ACC112 (cell line): ENCODE measurements around the gene PRCD.

Experiments used
- H2AFZ ChIP-seq: fragments of 200-600 bp; sonication (generic); one replicate; pipeline ENCODE4 v1.6.0; 2017; ENCODE audit warnings: antibody characterized with exemption, low read length; ENCODE audit not compliant: unreplicated experiment
- H3K27ac ChIP-seq: fragments of 200-600 bp; sonication (generic); 2 replicates; pipeline ENCODE4 v1.5.1; 2014; ENCODE audit warnings: low read depth, mild to moderate bottlenecking, antibody characterized with exemption, low read length, moderate library complexity
- H3K27me3 ChIP-seq: fragments of 200-600 bp; sonication (generic); 2 replicates; pipeline ENCODE4 v1.6.1; 2014; ENCODE audit warnings: mild to moderate bottlenecking, antibody characterized with exemption, low read length, moderate library complexity, mixed read lengths; ENCODE audit not compliant: insufficient read depth
- H3K36me3 ChIP-seq: fragments of 200-600 bp; sonication (generic); 2 replicates; pipeline ENCODE4 v1.6.1; 2016; ENCODE audit warnings: mild to moderate bottlenecking, antibody characterized with exemption, low read length, moderate library complexity, mixed read lengths; ENCODE audit not compliant: insufficient read depth
- H3K4me1 ChIP-seq: fragments of 200-600 bp; sonication (generic); one replicate; pipeline ENCODE4 v1.6.1; 2016; ENCODE audit warnings: low read length, mixed read lengths; ENCODE audit not compliant: insufficient read depth, unreplicated experiment, control insufficient read depth
- H3K4me3 ChIP-seq: fragments of 200-600 bp; sonication (generic); 2 replicates; pipeline ENCODE4 v1.5.1; 2014; ENCODE audit warnings: mild to moderate bottlenecking, low read depth, low read length
- H3K79me2 ChIP-seq: fragments of 200-600 bp; sonication (generic); one replicate; pipeline ENCODE4 v1.6.0; 2016; ENCODE audit warnings: low read length; ENCODE audit not compliant: control insufficient read depth, unreplicated experiment, insufficient read depth

The PRCD gene

GRCh38 chr17:76539631-76540271, at the start of gene PRCD:
TSS of gene PRCD (plus strand) at chr17:76540044. CDS start at chr17:76540142, 98 bp downstream.
- Histone ChIP-seq H3K4me3 (peak within 1 kb of the TSS; percentile 52), H3K4me1 (peaks cover 28% of the 10 kb centered on the region), H3K27ac (no peak within 1 kb of the TSS; the same call in 1 of the 2 replicates), H3K27me3 (no peaks in the 10 kb centered on the region), H2AFZ (no peak within 1 kb of the TSS), H3K79me2 (peaks cover 5% of the 10 kb centered on the region), H3K36me3 (no peaks in the 10 kb centered on the region)

GRCh38 chr17:76490112-76490710, 49.6 kb upstream of the PRCD start:
- Histone ChIP-seq H3K27me3 (no peaks in the 10 kb centered on the region), H2AFZ (no peak overlapping the region), H3K79me2 (no peaks in the 10 kb centered on the region), H3K4me1 (peaks cover 24% of the 10 kb centered on the region), H3K27ac (no peak overlapping the region), H3K36me3 (no peaks in the 10 kb centered on the region), H3K4me3 (no peak overlapping the region)

GRCh38 chr17:76491271-76492122, 48.3 kb upstream of the PRCD start:
- no peak overlapping the region for H2AFZ ChIP-seq
- H3K79me2 ChIP-seq: no peaks in the 10 kb centered on the region
- H3K4me1 ChIP-seq: peaks cover 20% of the 10 kb centered on the region
- no peaks in the 10 kb centered on the region for H3K36me3 ChIP-seq
- no peak overlapping the region for H3K4me3 ChIP-seq
- no peak overlapping the region for H3K27ac ChIP-seq
- no peaks in the 10 kb centered on the region for H3K27me3 ChIP-seq

- Histone ChIP-seq H2AFZ (no peak overlapping the region), H3K27me3 (no peaks in the 10 kb centered on the region), H3K4me3 (peak overlapping the region; percentile 60; the same call in 1 of the 2 replicates), H3K4me1 (peaks cover 20% of the 10 kb centered on the region), H3K36me3 (no peaks in the 10 kb centered on the region), H3K27ac (peak overlapping the region; percentile 86), H3K79me2 (peaks cover 3% of the 10 kb centered on the region)
These were observed 47.5 kb upstream of the PRCD start for GRCh38 chr17:76492123-76492988.

GRCh38 chr17:76492989-76493501, 46.8 kb upstream of the PRCD start:
- H3K27me3 ChIP-seq: no peaks in the 10 kb centered on the region
- peak overlapping the region; percentile 86 for H3K27ac ChIP-seq
- H3K4me1 ChIP-seq: peaks cover 27% of the 10 kb centered on the region
- no peaks in the 10 kb centered on the region for H3K36me3 ChIP-seq
- peaks cover 3% of the 10 kb centered on the region for H3K79me2 ChIP-seq
- no peak overlapping the region for H2AFZ ChIP-seq
- H3K4me3 ChIP-seq: peak overlapping the region; percentile 60

- Histone ChIP-seq H3K36me3 (no peaks in the 10 kb centered on the region), H3K27ac (peak overlapping the region; percentile 86), H2AFZ (no peak overlapping the region), H3K4me3 (peak overlapping the region; percentile 60; the same call in 1 of the 2 replicates), H3K27me3 (no peaks in the 10 kb centered on the region), H3K79me2 (peaks cover 3% of the 10 kb centered on the region), H3K4me1 (peaks cover 33% of the 10 kb centered on the region)
These were observed 46.2 kb upstream of the PRCD start for GRCh38 chr17:76493505-76494167.

- Histone ChIP-seq H3K27me3 (no peaks in the 10 kb centered on the region), H3K27ac (no peak overlapping the region), H3K36me3 (no peaks in the 10 kb centered on the region), H3K4me3 (no peak overlapping the region), H3K79me2 (peaks cover 22% of the 10 kb centered on the region), H2AFZ (no peak overlapping the region), H3K4me1 (peaks cover 51% of the 10 kb centered on the region)
These were observed 44.0 kb upstream of the PRCD start for GRCh38 chr17:76495663-76496400.

GRCh38 chr17:76496464-76496863, 43.4 kb upstream of the PRCD start:
- no peak overlapping the region for H3K27ac ChIP-seq

GRCh38 chr17:76497699-76497978, 42.2 kb upstream of the PRCD start:
- peaks cover 53% of the 10 kb centered on the region for H3K4me1 ChIP-seq
- peak overlapping the region; percentile 10; the same call in 1 of the 2 replicates for H3K27ac ChIP-seq

More at GRCh38 chr17:76496464-76496863, 43.4 kb upstream of the PRCD start:
- Histone ChIP-seq H3K36me3 (no peaks in the 10 kb centered on the region), H2AFZ (no peak overlapping the region), H3K79me2 (peaks cover 23% of the 10 kb centered on the region), H3K27me3 (no peaks in the 10 kb centered on the region), H3K4me1 (peaks cover 52% of the 10 kb centered on the region), H3K4me3 (no peak overlapping the region)

More at GRCh38 chr17:76497699-76497978, 42.2 kb upstream of the PRCD start:
- no peak overlapping the region for H2AFZ ChIP-seq
- H3K36me3 ChIP-seq: no peaks in the 10 kb centered on the region
- no peak overlapping the region for H3K4me3 ChIP-seq
- H3K27me3 ChIP-seq: no peaks in the 10 kb centered on the region
- H3K79me2 ChIP-seq: peaks cover 23% of the 10 kb centered on the region
